Naive thymus-derived CD8-positive, alpha-beta T cell (primary cell): ENCODE measurements around the gene ACTR3. TPM values are rescaled to one million over a fixed set of nuclear protein-coding genes. Genes with fewer than 3 reads are reported as not detected.
A peak's percentile ranks its signal among the peaks of the same experiment; 100 is the strongest.

Experiments used
- ATAC-seq, 2 donors: fragments of 150-1000 bp; cut with Tn5 transposase in 1 of 2; sonication (Bioruptor Pico), chemical (Tn5 transposase) in 1 of 2; 1 replicate in 1 of 2; 2 replicates in 1 of 2; pipeline ENCODE4 v1.10.0; 2021; ENCODE audit warnings: mild to moderate bottlenecking in 2 of 2, moderate library complexity in 2 of 2
- POLR2A ChIA-PET: fragments of 350-600 bp; sonication (Branson Sonifier 250); formaldehyde crosslinking; loops from one replicate; lab custom pipeline; 2021; ENCODE audit warnings: antibody characterized with exemption; lab: Charles Lee
- DNase-seq, 10 donors: peaks; one replicate each; pipeline versions ENCODE4 v3.0.0 to v3.0.0-alpha.2; 2020 to 2022
- H3K27ac Mint-ChIP-seq, 10 donors: one replicate each; pipeline ENCODE4 v1.8.0; 2020 to 2022; ENCODE audit warnings: mild to moderate bottlenecking in 10 of 10, mixed read lengths in 10 of 10, moderate library complexity in 4 of 10, inconsistent platforms in 1 of 10
- H3K27me3 Mint-ChIP-seq, 5 donors: one replicate each; pipeline ENCODE4 v1.8.0; 2021 to 2022; ENCODE audit warnings: mixed read lengths in 5 of 5
- H3K36me3 Mint-ChIP-seq, 3 donors: one replicate each; pipeline ENCODE4 v1.8.0; 2020 to 2022; ENCODE audit warnings: mixed read lengths in 3 of 3, mild to moderate bottlenecking in 2 of 3, inconsistent platforms in 1 of 3
- H3K4me1 Mint-ChIP-seq, 4 donors: one replicate each; pipeline ENCODE4 v1.8.0; 2021 to 2022; ENCODE audit warnings: mixed read lengths in 4 of 4
- H3K4me3 Mint-ChIP-seq, 10 donors: one replicate each; pipeline ENCODE4 v1.8.0; 2020 to 2022; ENCODE audit warnings: mild to moderate bottlenecking in 10 of 10, mixed read lengths in 10 of 10, moderate library complexity in 6 of 10, inconsistent platforms in 1 of 10
- H3K9me3 Mint-ChIP-seq, 9 donors: one replicate each; pipeline ENCODE4 v1.8.0; 2020 to 2022; ENCODE audit warnings: mixed read lengths in 9 of 9, mild to moderate bottlenecking in 3 of 9, inconsistent platforms in 1 of 9, moderate library complexity in 1 of 9
- polyA plus RNA-seq, 3 donors: library from polyadenylated mRNA; unstranded; fragments of 300-500 nt; fragmentation: Illumina TruSeq; gene quantifications; one replicate each; pipeline ENCODE4 v1.2.3, GENCODE V29; 2021
- total RNA-seq, 8 experiments: library from RNA in 2 of 8; stranded (reverse) in 2 of 8; gene quantifications; one replicate each; pipeline ENCODE4 v1.2.3 and lab custom pipeline; 2021 to 2026

The ACTR3 gene
- total and polyA plus RNA-seq, 5 experiments from 2014 or later = 228 to 476 (median 390) TPM

DNA sequence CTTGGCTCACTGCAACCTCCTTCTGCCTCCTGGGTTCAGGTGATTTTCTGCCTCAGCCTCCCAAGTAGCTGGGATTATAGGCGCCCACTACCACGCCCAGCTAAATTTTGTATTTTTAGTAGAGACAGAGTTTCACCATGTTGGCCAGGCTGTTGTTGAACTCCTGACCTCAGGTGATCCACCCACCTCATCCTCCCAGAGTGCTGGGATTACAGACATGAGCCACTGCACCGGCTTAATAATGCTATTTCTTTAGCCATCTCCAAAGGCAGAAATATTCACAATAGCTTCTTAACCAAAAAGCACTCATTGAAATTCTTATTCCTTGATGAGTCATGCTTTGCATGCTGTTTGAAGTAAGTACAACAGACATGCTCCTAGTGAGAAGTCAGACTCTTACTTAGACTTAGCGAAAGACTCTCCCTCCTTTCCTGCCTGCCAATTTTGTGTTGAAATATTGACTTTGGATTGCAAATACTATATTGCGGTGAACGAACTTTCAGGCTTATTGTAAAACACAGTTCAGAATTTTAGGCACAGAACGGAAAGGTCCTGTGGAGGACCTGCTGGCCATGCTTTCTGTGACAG, 4.4 kb downstream of the ACTR3 start:
- DNase-seq (no peak), ATAC-seq (no peak)
- Mint-ChIP-seq H3K4me3 (peak overlapping the region; percentile 59 to 99 (median 86)), H3K27ac (peak overlapping the region in 9 of 10 donors; percentile 13 to 93 (median 67)), H3K27me3 (no peaks in the 10 kb centered on the region), H3K36me3 (peaks cover 0 to 64% (median 10%) of the 10 kb centered on the region in 3 donors), H3K4me1 (peaks cover 38 to 86% (median 80%) of the 10 kb centered on the region in 4 donors), H3K9me3 (no peaks in the 10 kb centered on the region)
- POLR2A ChIA-PET = interaction anchor here (1.1 to 2.9 kb wide), 4 partner anchors 8 to 138 kb away, joined by 3 to 18 read pairs (median 4); partner anchors contain the start of gene SLC35F5

DNA sequence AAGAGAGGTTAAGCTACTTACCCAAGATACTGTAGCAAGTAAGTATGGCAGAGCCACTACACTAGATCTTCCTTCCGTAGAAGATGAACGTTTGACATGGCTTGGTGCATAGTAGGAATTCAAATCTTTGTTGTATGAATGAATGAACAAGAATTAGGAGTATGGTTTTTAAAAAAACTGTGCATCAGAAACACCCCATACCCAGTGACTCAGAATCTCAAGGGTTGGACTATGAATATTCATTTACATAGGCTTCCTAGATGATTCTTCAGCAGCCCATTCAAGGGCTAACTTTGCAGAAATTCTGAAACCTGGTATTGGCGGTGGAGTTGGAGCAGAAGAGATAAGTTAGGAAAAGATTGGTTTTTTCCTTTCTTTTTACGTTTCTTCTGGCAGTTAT, 5.4 kb downstream of the ACTR3 start:
- DNase-seq (no peak), ATAC-seq (no peak)
- Mint-ChIP-seq H3K27me3 (no peaks in the 10 kb centered on the region), H3K27ac (peak overlapping the region in 7 of 10 donors; percentile 52 to 90 (median 59)), H3K4me1 (peaks cover 44 to 93% (median 87%) of the 10 kb centered on the region in 4 donors), H3K36me3 (peaks cover 0 to 70% (median 10%) of the 10 kb centered on the region in 3 donors), H3K9me3 (no peaks in the 10 kb centered on the region), H3K4me3 (peak overlapping the region; percentile 59 to 99 (median 86))
- POLR2A ChIA-PET = interaction anchor here (0.6 to 2.9 kb wide), 3 partner anchors 9 to 139 kb away, joined by 3 to 18 read pairs (median 4); partner anchors contain the start of gene SLC35F5

DNA sequence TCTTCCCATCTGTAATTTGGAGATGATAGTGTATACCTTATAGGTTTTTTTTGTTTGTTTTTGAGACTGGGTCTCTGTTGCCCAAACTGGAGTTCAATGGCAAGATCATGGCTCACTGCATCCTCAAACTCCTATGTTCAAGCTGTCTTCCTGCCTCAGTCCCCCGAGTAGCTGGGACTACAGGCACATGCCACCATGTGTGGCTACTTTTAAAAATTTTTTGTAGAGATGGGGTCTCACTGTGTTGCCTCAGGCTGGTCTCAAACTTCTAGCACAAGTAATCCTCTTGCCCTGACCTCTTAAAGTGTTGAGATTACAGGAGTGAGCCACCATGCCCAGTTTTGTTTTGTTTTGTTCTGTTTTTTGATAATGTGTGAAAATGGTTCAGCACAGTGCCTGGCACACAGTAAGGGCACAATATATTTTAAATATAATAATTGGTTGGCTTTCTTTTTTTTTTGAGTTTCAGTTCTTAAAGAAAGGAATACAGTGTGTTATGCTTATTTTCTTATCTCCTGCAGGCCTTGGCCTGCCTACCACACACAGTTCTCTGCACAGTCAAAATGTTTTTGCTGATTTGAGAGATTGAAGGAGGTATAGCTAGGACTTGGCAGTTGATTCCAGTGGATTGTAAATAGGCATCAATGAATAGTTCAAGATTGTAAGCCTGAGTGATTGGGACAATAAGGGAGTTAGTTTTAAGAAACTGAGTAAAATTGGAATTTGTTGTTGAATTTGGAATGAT, 6.1 kb downstream of the ACTR3 start:
- H3K27ac Mint-ChIP-seq = peak overlapping the region; percentile 52 to 90 (median 74)
- H3K36me3 Mint-ChIP-seq = peaks cover 0 to 76% (median 13%) of the 10 kb centered on the region in 3 donors
- no peaks in the 10 kb centered on the region for H3K27me3 Mint-ChIP-seq
- peaks cover 48 to 98% (median 92%) of the 10 kb centered on the region in 4 donors for H3K4me1 Mint-ChIP-seq
- DNase-seq (no peak), ATAC-seq (no peak)
- POLR2A ChIA-PET = interaction anchor here (0.6 to 1.1 kb wide), 4 partner anchors 8 to 140 kb away, joined by 3 to 5 read pairs (median 4); partner anchors contain the start of gene SLC35F5
- H3K4me3 Mint-ChIP-seq = peak overlapping the region; percentile 59 to 99 (median 86)
- no peaks in the 10 kb centered on the region for H3K9me3 Mint-ChIP-seq

DNA sequence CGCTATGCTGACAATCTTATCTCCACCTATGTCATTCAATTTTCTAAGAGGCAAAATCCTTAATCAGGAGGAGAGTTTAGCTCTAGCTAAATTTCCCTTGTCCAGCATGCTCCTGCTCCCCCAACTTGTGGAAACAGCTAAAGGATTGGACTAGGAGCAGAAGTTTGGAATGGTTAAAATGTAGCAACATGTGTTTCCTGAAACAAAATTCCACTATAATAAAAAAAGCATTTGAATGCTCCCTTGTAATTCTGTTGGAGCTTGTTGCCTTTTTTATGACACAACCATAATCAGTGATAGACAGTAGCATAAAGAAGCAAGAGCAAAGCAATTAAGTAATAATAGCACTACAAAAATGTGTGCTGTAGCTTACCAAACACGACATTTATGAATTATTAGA, 6.9 kb downstream of the ACTR3 start:
- Mint-ChIP-seq H3K4me1 (peaks cover 47 to 98% (median 94%) of the 10 kb centered on the region in 4 donors), H3K36me3 (peaks cover 0 to 75% (median 12%) of the 10 kb centered on the region in 3 donors), H3K4me3 (peak overlapping the region; percentile 17 to 99 (median 82)), H3K27me3 (no peaks in the 10 kb centered on the region), H3K27ac (peak overlapping the region in 9 of 10 donors; percentile 12 to 87 (median 59)), H3K9me3 (no peaks in the 10 kb centered on the region)
- DNase-seq (no peak), ATAC-seq (no peak)
- POLR2A ChIA-PET = interaction anchor here (0.7 to 1.1 kb wide), 2 partner anchors 14 to 141 kb away, joined by 4 to 5 read pairs; partner anchors contain the start of gene SLC35F5

DNA sequence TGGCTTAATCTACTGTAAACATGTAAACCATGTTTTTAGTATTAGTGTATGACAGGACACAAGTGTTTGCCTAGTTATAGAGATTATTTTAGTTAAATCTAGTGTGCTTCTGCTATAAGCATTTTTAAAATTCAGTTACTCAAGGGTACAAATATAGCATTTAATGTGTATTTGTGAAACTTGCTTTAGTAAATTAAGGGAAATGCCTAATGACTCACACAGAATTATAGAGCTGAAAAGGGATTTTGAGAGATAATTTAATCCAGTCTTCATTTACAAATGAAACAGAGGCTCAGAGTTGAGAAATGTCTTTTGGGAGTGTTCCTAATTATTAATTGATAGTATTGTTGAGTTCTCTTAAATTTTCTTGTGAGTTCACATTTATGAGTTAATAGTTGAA, 8.2 kb downstream of the ACTR3 start:
- POLR2A ChIA-PET = no interaction called here
- H3K4me3 Mint-ChIP-seq = peak overlapping the region; percentile 50 to 99 (median 72)
- ATAC-seq (no peak), DNase-seq (no peak)
- no peaks in the 10 kb centered on the region for H3K9me3 Mint-ChIP-seq
- H3K27ac Mint-ChIP-seq = peak overlapping the region in 7 of 10 donors; percentile 3 to 75 (median 47)
- H3K27me3 Mint-ChIP-seq = no peaks in the 10 kb centered on the region
- peaks cover 0 to 71% (median 10%) of the 10 kb centered on the region in 3 donors for H3K36me3 Mint-ChIP-seq
- peaks cover 49 to 98% (median 94%) of the 10 kb centered on the region in 4 donors for H3K4me1 Mint-ChIP-seq

DNA sequence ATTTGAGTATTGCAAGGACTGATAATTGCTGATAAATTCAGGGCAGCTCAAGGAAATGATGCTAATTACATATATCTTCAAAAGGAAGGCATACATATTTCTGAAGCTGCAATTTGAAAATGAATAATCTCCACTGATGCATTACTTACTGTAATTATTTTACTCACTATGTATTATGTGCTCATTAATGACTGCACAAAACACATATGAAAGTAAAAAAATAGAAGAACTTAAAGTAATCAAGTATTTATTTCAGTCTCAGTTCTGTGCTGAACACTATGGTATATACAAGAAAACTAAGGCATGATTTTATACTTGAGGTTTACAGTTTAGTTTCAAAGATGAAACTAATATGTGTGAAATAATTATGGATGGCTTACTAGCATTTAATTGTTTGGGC, 9.3 kb downstream of the ACTR3 start:
- Mint-ChIP-seq H3K4me1 (peaks cover 51 to 98% (median 94%) of the 10 kb centered on the region in 4 donors), H3K27me3 (no peaks in the 10 kb centered on the region), H3K36me3 (peaks cover 0 to 68% (median 11%) of the 10 kb centered on the region in 3 donors), H3K4me3 (peak overlapping the region in 9 of 10 donors; percentile 10 to 66 (median 51)), H3K27ac (peak overlapping the region in 9 of 10 donors; percentile 6 to 70 (median 41)), H3K9me3 (no peaks in the 10 kb centered on the region)
- POLR2A ChIA-PET = no interaction called here
- DNase-seq = no peak
- no peak for ATAC-seq

DNA sequence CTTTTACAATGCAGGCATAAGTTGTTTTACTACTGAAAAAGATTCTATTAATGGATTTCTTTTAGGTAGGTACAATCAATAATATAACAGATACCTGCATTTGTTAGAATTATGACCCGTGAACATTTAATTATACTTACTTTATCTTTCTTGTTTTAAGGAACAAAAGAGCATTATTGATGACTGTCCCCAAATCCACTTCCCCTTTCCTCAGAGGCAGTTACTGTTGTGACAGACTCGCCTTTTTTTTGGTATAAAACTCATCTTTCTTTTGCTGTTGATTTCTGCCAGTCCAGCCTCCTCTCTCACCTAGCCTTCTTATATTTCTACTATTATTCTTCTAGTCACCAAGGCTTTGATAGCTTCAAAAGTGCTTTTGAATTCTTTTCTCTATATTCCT, 12.1 kb downstream of the ACTR3 start:
- H3K4me1 Mint-ChIP-seq = peaks cover 43 to 96% (median 93%) of the 10 kb centered on the region in 4 donors
- H3K27me3 Mint-ChIP-seq = no peaks in the 10 kb centered on the region
- no peak for ATAC-seq
- peaks cover 4 to 69% (median 15%) of the 10 kb centered on the region in 3 donors for H3K36me3 Mint-ChIP-seq
- H3K27ac Mint-ChIP-seq = peak overlapping the region; percentile 38 to 94 (median 68)
- H3K9me3 Mint-ChIP-seq = peaks cover 0 to 1% (median 0%) of the 10 kb centered on the region in 9 donors
- POLR2A ChIA-PET = interaction anchor here (1.1 kb wide), 1 partner anchor 8 kb away, joined by 4 read pairs; no protein-coding TSS in a partner anchor
- no peak for DNase-seq
- peak overlapping the region in 9 of 10 donors; percentile 51 to 87 (median 71) for H3K4me3 Mint-ChIP-seq

DNA sequence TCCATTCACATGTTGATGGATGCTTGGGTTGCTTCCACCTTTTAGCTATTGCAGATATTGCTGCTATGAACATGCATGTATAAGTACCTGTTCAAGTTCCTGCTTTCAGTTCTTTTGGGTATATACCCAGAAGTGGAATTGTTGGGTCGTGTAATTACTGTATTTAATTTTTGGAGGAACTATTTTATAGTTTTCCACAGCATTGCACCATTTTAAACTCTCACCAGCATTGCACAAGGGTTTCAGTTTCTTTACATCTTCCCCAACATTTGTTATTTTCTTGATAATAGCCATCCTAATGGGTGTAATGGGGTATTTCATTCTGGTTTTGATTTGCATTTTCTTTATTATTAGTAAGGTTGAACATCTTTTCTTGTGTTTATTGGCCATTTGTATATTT, 16.0 kb downstream of the ACTR3 start:
- H3K27ac Mint-ChIP-seq = peak overlapping the region in 4 of 10 donors; percentile 3 to 70 (median 40)
- H3K36me3 Mint-ChIP-seq = peaks cover 4 to 57% (median 12%) of the 10 kb centered on the region in 3 donors
- no peaks in the 10 kb centered on the region for H3K27me3 Mint-ChIP-seq
- H3K4me3 Mint-ChIP-seq = peak overlapping the region in 7 of 10 donors; percentile 8 to 71 (median 23)
- peaks cover 44 to 95% (median 86%) of the 10 kb centered on the region in 4 donors for H3K4me1 Mint-ChIP-seq
- POLR2A ChIA-PET = interaction anchor here (1.0 kb wide), 1 partner anchor 31 kb away, joined by 3 read pairs; no protein-coding TSS in a partner anchor
- no peak for DNase-seq
- no peak for ATAC-seq
- peaks cover 0 to 1% (median 0%) of the 10 kb centered on the region in 9 donors for H3K9me3 Mint-ChIP-seq

DNA sequence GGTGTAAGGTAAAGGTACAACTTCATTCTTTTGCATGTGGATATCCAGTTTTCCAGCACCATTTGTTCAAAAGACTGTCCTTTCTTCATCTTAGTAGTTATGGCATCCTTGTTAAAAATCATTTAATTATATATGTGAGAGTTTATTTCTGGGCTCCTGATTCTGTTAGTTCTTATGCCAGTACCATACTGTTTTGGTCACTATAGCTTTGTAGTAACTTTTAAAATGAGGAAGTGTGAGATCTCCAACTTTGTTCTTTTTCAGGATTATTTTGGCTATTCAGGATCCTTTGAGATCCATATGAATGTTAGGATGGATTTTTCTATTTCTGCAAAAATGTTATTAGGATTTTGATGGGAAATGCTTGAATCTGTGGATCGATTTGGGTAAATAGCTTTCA, 16.8 kb downstream of the ACTR3 start:
- no peak for ATAC-seq
- Mint-ChIP-seq H3K27me3 (no peaks in the 10 kb centered on the region), H3K36me3 (peaks cover 4 to 55% (median 13%) of the 10 kb centered on the region in 3 donors), H3K4me3 (peak overlapping the region in 9 of 10 donors; percentile 23 to 71 (median 39)), H3K9me3 (peaks cover 0 to 1% (median 0%) of the 10 kb centered on the region in 9 donors), H3K27ac (peak overlapping the region in 6 of 10 donors; percentile 1 to 70 (median 54)), H3K4me1 (peaks cover 44 to 96% (median 85%) of the 10 kb centered on the region in 4 donors)
- POLR2A ChIA-PET = interaction anchor here (0.7 to 1.0 kb wide), 2 partner anchors 17 to 32 kb away, joined by 3 read pairs; partner anchors contain the start of gene ACTR3
- DNase-seq = no peak

DNA sequence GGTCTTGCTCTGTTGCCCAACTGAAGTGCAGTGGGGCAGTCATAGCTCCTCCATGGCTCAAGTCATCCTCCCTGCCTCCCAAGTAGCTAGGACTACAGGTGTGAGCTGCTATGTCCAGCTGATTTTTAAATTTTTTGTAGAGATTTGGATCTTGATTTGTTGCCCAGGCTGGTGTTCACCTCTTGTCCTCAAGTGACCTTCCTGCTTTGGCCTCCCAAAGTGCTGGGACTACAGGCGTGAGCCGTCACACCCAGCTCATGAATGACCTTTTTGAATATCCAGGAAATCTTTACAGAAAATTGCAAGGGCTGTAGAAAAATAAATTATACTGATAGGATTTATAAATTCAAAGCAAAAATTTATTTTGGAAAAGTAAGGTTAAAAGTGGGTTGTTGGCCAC, 17.4 kb downstream of the ACTR3 start:
- peaks cover 0 to 1% (median 0%) of the 10 kb centered on the region in 9 donors for H3K9me3 Mint-ChIP-seq
- peak overlapping the region; percentile 37 to 84 (median 72) for H3K27ac Mint-ChIP-seq
- H3K4me3 Mint-ChIP-seq = peak overlapping the region; percentile 6 to 71 (median 46)
- no peaks in the 10 kb centered on the region for H3K27me3 Mint-ChIP-seq
- H3K36me3 Mint-ChIP-seq = peaks cover 4 to 53% (median 13%) of the 10 kb centered on the region in 3 donors
- DNase-seq = no peak
- POLR2A ChIA-PET = interaction anchor here (0.7 to 1.1 kb wide), 3 partner anchors 12 to 151 kb away, joined by 3 to 7 read pairs (median 3); partner anchors contain the start of genes ACTR3 and SLC35F5
- peaks cover 42 to 93% (median 82%) of the 10 kb centered on the region in 4 donors for H3K4me1 Mint-ChIP-seq
- ATAC-seq = no peak

DNA sequence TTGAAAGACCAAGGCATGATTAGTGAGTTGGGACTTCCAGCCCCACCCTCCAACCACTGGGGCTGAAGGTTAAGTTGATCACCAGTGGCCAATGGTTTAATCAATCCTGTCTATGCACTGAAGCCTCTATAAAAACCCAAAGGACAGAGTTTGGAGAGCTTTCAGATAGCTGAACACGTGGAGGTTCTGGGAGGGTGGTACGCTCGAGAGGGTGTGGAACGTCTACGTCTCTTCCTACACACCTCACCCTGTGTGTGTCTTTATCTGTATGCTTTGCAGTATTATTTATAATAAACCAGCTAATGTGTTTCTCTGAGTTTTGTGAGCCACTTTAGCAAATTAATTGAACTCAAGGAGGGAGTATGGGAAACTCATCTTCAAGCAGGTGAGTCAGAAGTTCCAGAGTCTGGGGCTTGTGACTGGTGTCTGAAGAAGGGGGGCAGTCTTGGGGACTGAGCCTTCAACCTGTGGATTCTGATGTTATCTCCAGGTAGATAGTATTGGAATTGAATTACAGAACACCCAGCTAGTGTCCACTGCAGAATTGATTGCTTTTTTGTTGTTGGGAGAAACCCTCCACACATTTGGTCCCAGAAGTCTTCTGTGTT, 20.3 kb downstream of the ACTR3 start:
- Mint-ChIP-seq H3K9me3 (no peaks in the 10 kb centered on the region), H3K4me3 (peak overlapping the region; percentile 8 to 84 (median 62)), H3K27ac (peak overlapping the region; percentile 33 to 88 (median 68)), H3K27me3 (no peaks in the 10 kb centered on the region), H3K36me3 (peaks cover 0 to 53% (median 18%) of the 10 kb centered on the region in 3 donors), H3K4me1 (peaks cover 28 to 87% (median 71%) of the 10 kb centered on the region in 4 donors)
- DNase-seq (peak in 4 of 10 donors; percentile 12 to 49 (median 34)), ATAC-seq (peak; percentile 50 to 82)
- POLR2A ChIA-PET = interaction anchor here (0.7 to 1.0 kb wide), 2 partner anchors 13 to 154 kb away, joined by 3 to 5 read pairs; partner anchors contain the start of gene SLC35F5
